Measurements from ENCODE around the gene LRRC4C.

LRRC4C gene

GRCh38 chr11:40360206-40360798 is 1099.2 kb downstream of the LRRC4C start:
- 93 to 100% methylated on average over 4 of the region's 5 CpGs for WGBS, 2 experiments
- Histone ChIP-seq H3K9me3 (ENCODE audit: control insufficient read depth, low read length) (no peaks in the 10 kb centered on the region), H3K27ac (ENCODE audit: insufficient read depth, low read depth, low read length, poor library complexity, severe bottlenecking) (no peak overlapping the region), H3K4me3 (ENCODE audit: insufficient read depth, low read depth, low read length) (no peak overlapping the region), H3K27me3 (ENCODE audit: control insufficient read depth, insufficient read depth, low read length, poor library complexity, severe bottlenecking) (no peaks in the 10 kb centered on the region), H3K36me3 (ENCODE audit: control insufficient read depth, insufficient read depth, low read length) (no peaks in the 10 kb centered on the region), H3K4me1 (ENCODE audit: control insufficient read depth, insufficient read depth, low read length) (no peaks in the 10 kb centered on the region)

- no peak overlapping the region for H3K27ac ChIP-seq (ENCODE audit: insufficient read depth, low read depth, low read length, poor library complexity, severe bottlenecking)
- no peaks in the 10 kb centered on the region for H3K4me1 ChIP-seq (ENCODE audit: control insufficient read depth, insufficient read depth, low read length)
- no peak overlapping the region for H3K4me3 ChIP-seq (ENCODE audit: insufficient read depth, low read depth, low read length)
- H3K27me3 ChIP-seq (ENCODE audit: control insufficient read depth, insufficient read depth, low read length, poor library complexity, severe bottlenecking): no peaks in the 10 kb centered on the region
- H3K36me3 ChIP-seq (ENCODE audit: control insufficient read depth, insufficient read depth, low read length): no peaks in the 10 kb centered on the region
- WGBS, 2 experiments: 92 to 96% methylated on average over 4 of the region's 4 CpGs
- H3K9me3 ChIP-seq (ENCODE audit: control insufficient read depth, low read length): no peaks in the 10 kb centered on the region
Measured at GRCh38 chr11:40354121-40354520, 1105.3 kb downstream of the LRRC4C start.

- Histone ChIP-seq H3K9me3 (ENCODE audit: control insufficient read depth, low read length) (no peaks in the 10 kb centered on the region), H3K36me3 (ENCODE audit: control insufficient read depth, insufficient read depth, low read length) (no peaks in the 10 kb centered on the region), H3K27me3 (ENCODE audit: control insufficient read depth, insufficient read depth, low read length, poor library complexity, severe bottlenecking) (no peaks in the 10 kb centered on the region), H3K4me3 (ENCODE audit: insufficient read depth, low read depth, low read length) (no peak overlapping the region), H3K27ac (ENCODE audit: insufficient read depth, low read depth, low read length, poor library complexity, severe bottlenecking) (no peak overlapping the region), H3K4me1 (ENCODE audit: control insufficient read depth, insufficient read depth, low read length) (no peaks in the 10 kb centered on the region)
- WGBS, 2 experiments: 94 to 96% methylated on average over 3 of the region's 3 CpGs
Measured at GRCh38 chr11:40340911-40341310, 1118.5 kb downstream of the LRRC4C start.

GRCh38 chr11:40338739-40339138 is 1120.7 kb downstream of the LRRC4C start:
- Histone ChIP-seq H3K27me3 (ENCODE audit: control insufficient read depth, insufficient read depth, low read length, poor library complexity, severe bottlenecking) (no peaks in the 10 kb centered on the region), H3K9me3 (ENCODE audit: control insufficient read depth, low read length) (no peaks in the 10 kb centered on the region), H3K4me3 (ENCODE audit: insufficient read depth, low read depth, low read length) (no peak overlapping the region), H3K4me1 (ENCODE audit: control insufficient read depth, insufficient read depth, low read length) (no peaks in the 10 kb centered on the region), H3K27ac (ENCODE audit: insufficient read depth, low read depth, low read length, poor library complexity, severe bottlenecking) (no peak overlapping the region), H3K36me3 (ENCODE audit: control insufficient read depth, insufficient read depth, low read length) (no peaks in the 10 kb centered on the region)
- WGBS, 2 experiments: 79 to 85% methylated on average over 5 of the region's 6 CpGs

- WGBS, 2 experiments: 80 to 98% methylated on average over 1 to 3 of the region's 3 CpGs
Measured at GRCh38 chr11:40338062-40338461, 1121.4 kb downstream of the LRRC4C start.

GRCh38 chr11:40337118-40337517 is 1122.3 kb downstream of the LRRC4C start:
- Histone ChIP-seq H3K36me3 (ENCODE audit: control insufficient read depth, insufficient read depth, low read length) (no peaks in the 10 kb centered on the region), H3K4me3 (ENCODE audit: insufficient read depth, low read depth, low read length) (no peak overlapping the region), H3K27me3 (ENCODE audit: control insufficient read depth, insufficient read depth, low read length, poor library complexity, severe bottlenecking) (no peaks in the 10 kb centered on the region), H3K4me1 (ENCODE audit: control insufficient read depth, insufficient read depth, low read length) (no peaks in the 10 kb centered on the region), H3K9me3 (ENCODE audit: control insufficient read depth, low read length) (no peaks in the 10 kb centered on the region), H3K27ac (ENCODE audit: insufficient read depth, low read depth, low read length, poor library complexity, severe bottlenecking) (no peak overlapping the region)
- 92 to 99% methylated on average over 3 of the region's 3 CpGs for WGBS, 2 experiments

More at GRCh38 chr11:40338062-40338461, 1121.4 kb downstream of the LRRC4C start:
- Histone ChIP-seq H3K4me3 (ENCODE audit: insufficient read depth, low read depth, low read length) (no peak overlapping the region), H3K27ac (ENCODE audit: insufficient read depth, low read depth, low read length, poor library complexity, severe bottlenecking) (no peak overlapping the region), H3K27me3 (ENCODE audit: control insufficient read depth, insufficient read depth, low read length, poor library complexity, severe bottlenecking) (no peaks in the 10 kb centered on the region), H3K36me3 (ENCODE audit: control insufficient read depth, insufficient read depth, low read length) (no peaks in the 10 kb centered on the region), H3K4me1 (ENCODE audit: control insufficient read depth, insufficient read depth, low read length) (no peaks in the 10 kb centered on the region), H3K9me3 (ENCODE audit: control insufficient read depth, low read length) (no peaks in the 10 kb centered on the region)

- H3K27ac ChIP-seq (ENCODE audit: insufficient read depth, low read depth, low read length, poor library complexity, severe bottlenecking): no peak overlapping the region
- WGBS, 2 experiments: 83 to 91% methylated on average over 4 to 5 of the region's 5 CpGs
- no peaks in the 10 kb centered on the region for H3K27me3 ChIP-seq (ENCODE audit: control insufficient read depth, insufficient read depth, low read length, poor library complexity, severe bottlenecking)
- no peaks in the 10 kb centered on the region for H3K9me3 ChIP-seq (ENCODE audit: control insufficient read depth, low read length)
- no peaks in the 10 kb centered on the region for H3K36me3 ChIP-seq (ENCODE audit: control insufficient read depth, insufficient read depth, low read length)
- H3K4me3 ChIP-seq (ENCODE audit: insufficient read depth, low read depth, low read length): no peak overlapping the region
- no peaks in the 10 kb centered on the region for H3K4me1 ChIP-seq (ENCODE audit: control insufficient read depth, insufficient read depth, low read length)
Measured at GRCh38 chr11:40328890-40329614, 1130.4 kb downstream of the LRRC4C start.

GRCh38 chr11:40323241-40323640 is 1136.2 kb downstream of the LRRC4C start:
- Histone ChIP-seq H3K36me3 (ENCODE audit: control insufficient read depth, insufficient read depth, low read length) (no peaks in the 10 kb centered on the region), H3K9me3 (ENCODE audit: control insufficient read depth, low read length) (no peaks in the 10 kb centered on the region), H3K27me3 (ENCODE audit: control insufficient read depth, insufficient read depth, low read length, poor library complexity, severe bottlenecking) (no peaks in the 10 kb centered on the region), H3K27ac (ENCODE audit: insufficient read depth, low read depth, low read length, poor library complexity, severe bottlenecking) (no peak overlapping the region), H3K4me3 (ENCODE audit: insufficient read depth, low read depth, low read length) (no peak overlapping the region), H3K4me1 (ENCODE audit: control insufficient read depth, insufficient read depth, low read length) (no peaks in the 10 kb centered on the region)
- 90 to 91% methylated on average over 3 of the region's 3 CpGs for WGBS, 2 experiments

- no peaks in the 10 kb centered on the region for H3K9me3 ChIP-seq (ENCODE audit: control insufficient read depth, low read length)
- no peak overlapping the region for H3K4me3 ChIP-seq (ENCODE audit: insufficient read depth, low read depth, low read length)
- no peaks in the 10 kb centered on the region for H3K4me1 ChIP-seq (ENCODE audit: control insufficient read depth, insufficient read depth, low read length)
- H3K27ac ChIP-seq (ENCODE audit: insufficient read depth, low read depth, low read length, poor library complexity, severe bottlenecking): no peak overlapping the region
- H3K27me3 ChIP-seq (ENCODE audit: control insufficient read depth, insufficient read depth, low read length, poor library complexity, severe bottlenecking): no peaks in the 10 kb centered on the region
- no peaks in the 10 kb centered on the region for H3K36me3 ChIP-seq (ENCODE audit: control insufficient read depth, insufficient read depth, low read length)
- 100% methylated on average over 1 of the region's 1 CpG for WGBS, 2 experiments
Measured at GRCh38 chr11:40321537-40321936, 1137.9 kb downstream of the LRRC4C start.

- H3K4me1 ChIP-seq (ENCODE audit: control insufficient read depth, insufficient read depth, low read length): no peaks in the 10 kb centered on the region
Measured at GRCh38 chr11:40316171-40316570, 1143.3 kb downstream of the LRRC4C start.

More at GRCh38 chr11:40316171-40316570, 1143.3 kb downstream of the LRRC4C start:
- H3K36me3 ChIP-seq (ENCODE audit: control insufficient read depth, insufficient read depth, low read length): no peaks in the 10 kb centered on the region
- no peak overlapping the region for H3K27ac ChIP-seq (ENCODE audit: insufficient read depth, low read depth, low read length, poor library complexity, severe bottlenecking)
- H3K4me3 ChIP-seq (ENCODE audit: insufficient read depth, low read depth, low read length): no peak overlapping the region
- H3K9me3 ChIP-seq (ENCODE audit: control insufficient read depth, low read length): peaks cover 2% of the 10 kb centered on the region
- H3K27me3 ChIP-seq (ENCODE audit: control insufficient read depth, insufficient read depth, low read length, poor library complexity, severe bottlenecking): no peaks in the 10 kb centered on the region
